Kidney tubule cell (primary cell): ENCODE measurements around the gene SPAG16.
A peak's percentile ranks its signal among the peaks of the same experiment; 100 is the strongest.

Experiments
- DNase-seq: peaks from one replicate; pipeline ENCODE4 v3.0.0-alpha.2; 2018; ENCODE audit warnings: low spot score

The SPAG16 gene

DNA sequence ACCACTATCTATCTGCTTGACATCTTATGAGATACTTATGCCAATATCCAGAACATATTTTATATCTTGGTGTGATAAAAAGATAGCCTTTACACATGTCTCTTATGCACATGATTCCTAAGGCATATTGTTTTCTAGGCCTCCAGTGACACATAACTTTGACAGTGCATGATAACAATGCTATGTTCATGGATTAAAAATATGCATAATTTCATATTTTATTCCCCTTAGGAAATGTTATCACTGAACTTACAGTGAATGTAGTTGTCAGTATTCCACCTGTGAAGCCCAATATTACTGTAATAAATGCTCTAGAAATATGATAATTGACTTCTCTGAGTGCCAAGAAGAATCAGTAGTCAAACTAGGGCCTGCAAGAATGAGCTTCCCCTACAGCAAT, 532.3 kb downstream of the SPAG16 start:
- no peak for DNase-seq

- DNase-seq: no peak
Measured at GRCh38 chr2:213818436-213818835, 534.2 kb downstream of the SPAG16 start.

GRCh38 chr2:213834331-213834730, 550.1 kb downstream of the SPAG16 start:
- DNase-seq: peak; percentile 84

DNA sequence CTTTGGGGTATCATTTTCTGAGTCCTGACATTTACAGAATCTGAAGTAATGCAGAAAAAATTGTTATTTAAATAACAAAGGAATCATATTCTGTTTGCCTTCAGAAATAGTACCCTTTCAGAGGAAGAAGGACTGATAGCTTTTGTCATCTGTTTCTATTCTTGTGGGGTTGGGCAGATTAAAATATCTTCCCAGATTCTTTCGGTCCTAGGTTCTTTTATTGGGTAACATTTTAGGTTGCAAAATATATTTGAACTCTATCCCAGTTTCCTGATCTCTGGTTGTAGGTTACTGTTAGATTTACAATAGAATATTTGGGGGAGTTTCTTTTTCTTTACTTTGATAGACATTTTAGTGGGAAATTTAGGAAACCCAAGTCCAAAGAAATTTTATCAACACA, 550.5 kb downstream of the SPAG16 start:
- no peak for DNase-seq

DNA sequence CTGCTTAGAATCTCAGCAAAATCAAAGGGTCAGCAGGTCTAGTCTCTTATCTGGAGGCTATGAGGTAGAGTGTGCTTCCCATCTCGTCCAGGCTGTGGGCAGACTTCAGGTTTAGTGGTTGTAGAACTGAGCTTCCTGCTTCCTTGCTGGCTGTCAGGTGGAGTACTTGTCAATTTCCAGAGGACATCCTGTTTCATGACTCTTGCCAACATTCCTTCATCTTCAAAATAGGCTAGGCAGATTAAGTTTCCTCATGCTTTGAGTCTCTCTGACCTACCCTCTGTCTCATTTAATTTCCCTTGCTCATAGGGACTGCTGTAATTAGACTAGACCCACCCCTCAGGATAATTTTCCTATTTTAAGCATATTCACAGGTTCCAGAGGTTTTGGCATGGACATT, 562.6 kb downstream of the SPAG16 start:
- DNase-seq: peak; percentile 39

DNA sequence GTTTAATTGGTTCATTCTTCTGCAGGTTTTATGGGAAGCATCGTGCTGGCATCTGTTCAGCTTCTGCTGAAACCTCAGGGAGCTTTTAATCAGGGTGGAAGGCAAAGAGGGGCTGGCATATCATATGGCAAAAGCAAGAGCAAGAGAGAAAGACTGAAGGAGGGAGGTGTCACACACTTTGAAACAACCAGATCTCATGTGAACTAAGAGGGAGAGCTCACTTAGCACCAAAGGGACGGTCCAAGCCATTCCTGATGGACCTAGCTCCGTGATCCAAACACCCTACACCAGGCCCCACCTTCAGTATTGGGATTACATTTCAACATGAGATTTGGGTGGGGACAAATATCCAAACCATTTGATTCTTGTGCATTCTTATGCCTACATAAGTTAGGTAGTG, 563.1 kb downstream of the SPAG16 start:
- DNase-seq: no peak

DNA sequence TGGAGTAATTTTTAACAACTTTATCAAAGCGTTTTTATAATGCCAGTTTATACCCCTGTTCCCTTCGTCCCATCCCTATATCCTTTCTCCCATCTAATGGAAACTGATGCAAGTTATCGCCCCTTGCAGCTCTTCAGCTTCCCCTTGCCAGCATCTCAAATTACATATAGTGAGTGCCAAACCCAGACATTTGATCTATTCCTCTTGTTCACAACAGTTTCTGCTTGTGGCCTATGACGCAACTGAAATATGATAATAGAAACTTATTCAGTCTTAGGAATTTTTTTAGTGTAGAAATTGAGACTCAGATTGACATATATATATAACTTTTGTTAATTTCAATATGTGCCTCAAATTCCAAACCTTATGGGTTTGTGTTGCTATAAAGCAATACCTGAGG, 564.4 kb downstream of the SPAG16 start:
- no peak for DNase-seq

GRCh38 chr2:213861638-213862037, 577.4 kb downstream of the SPAG16 start:
- no peak for DNase-seq

DNA sequence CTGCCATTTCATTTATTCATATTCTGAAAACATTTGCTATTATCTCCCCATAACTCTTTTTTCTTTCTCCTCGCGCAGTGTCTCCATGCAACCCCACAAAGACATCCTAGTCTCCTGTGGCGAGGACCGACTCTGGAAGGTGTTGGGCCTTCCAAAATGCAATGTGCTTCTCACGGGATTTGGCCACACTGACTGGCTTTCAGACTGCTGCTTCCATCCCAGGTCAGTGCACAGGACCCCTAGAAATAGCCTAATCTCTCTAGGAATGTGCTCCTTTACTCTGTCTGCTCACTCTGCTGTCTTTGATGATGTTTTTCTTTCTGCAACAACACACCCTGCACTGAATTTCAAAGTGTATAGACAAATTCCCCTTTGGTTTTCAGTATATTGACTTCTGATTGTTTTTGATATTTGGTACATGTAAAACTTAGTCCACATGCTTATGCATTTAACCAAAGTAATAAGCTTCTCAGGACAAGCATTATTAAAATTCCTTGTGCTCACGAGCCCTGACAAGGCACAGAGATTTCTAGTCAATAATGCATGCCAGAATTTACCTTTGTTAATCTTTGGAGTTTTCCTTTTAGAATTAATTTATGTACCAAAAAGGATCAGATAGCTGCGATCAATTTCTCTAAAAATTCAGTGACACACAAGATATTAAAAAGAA, 578.3 kb downstream of the SPAG16 start:
- DNase-seq: peak; percentile 35

DNA sequence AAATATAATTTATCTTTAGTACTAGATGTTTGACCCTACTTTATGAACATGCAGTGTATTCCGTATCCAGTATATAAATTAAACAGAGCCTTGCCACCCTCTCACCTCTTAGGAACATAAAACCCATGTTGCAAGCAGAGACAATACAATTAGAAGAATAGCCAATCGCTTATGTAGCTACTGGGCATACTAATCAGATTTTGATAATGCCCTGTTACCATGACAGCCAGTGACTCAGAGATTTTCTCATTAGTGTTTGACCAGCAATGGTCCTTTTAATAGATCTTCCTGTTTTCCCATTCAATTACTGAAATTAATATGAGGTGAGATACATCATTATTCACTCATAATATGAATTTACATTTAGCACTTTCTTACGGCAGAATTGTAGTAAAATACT, 579.3 kb downstream of the SPAG16 start:
- peak; percentile 2 for DNase-seq

DNA sequence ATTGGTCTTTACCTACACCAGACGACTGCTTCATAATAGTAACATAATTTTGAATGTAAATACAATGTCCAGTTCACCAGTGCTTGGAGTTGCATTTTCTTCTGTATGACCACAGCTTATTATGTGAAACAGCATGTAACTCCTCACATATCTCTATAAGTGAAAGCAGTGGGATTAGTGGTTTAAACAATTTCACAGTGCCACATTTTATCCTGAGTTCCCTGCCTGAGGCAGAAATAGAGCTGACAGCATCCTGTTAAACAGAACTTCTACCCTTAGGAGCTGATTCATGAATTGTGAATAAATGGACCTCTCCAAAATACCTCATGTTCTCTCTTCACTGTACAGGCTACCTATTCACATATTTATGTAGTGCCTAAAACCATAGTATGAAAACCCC, 584.3 kb downstream of the SPAG16 start:
- DNase-seq: no peak

GRCh38 chr2:213885485-213885884, 601.2 kb downstream of the SPAG16 start:
- DNase-seq: no peak

GRCh38 chr2:213914510-213914909, 630.2 kb downstream of the SPAG16 start:
- DNase-seq: no peak

DNA sequence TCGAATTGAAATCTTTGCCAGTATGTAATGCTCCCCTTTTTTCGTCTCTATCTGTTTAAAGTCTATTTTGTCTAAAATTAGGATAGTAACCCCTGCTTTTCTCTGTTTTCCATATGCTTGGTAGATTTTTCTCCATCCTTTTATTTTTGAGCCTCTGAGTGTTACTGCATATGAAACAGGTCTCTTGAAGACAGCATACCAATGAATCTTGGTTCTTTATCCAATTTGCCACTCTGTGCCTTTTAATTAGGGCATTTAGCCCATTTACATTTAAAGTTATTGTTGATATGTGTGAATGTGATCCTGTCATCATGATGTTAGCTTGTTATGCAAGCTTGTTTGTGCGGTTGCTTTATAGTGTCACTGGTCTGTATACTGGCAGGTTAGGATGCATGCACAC, 635.8 kb downstream of the SPAG16 start:
- DNase-seq: no peak

DNA sequence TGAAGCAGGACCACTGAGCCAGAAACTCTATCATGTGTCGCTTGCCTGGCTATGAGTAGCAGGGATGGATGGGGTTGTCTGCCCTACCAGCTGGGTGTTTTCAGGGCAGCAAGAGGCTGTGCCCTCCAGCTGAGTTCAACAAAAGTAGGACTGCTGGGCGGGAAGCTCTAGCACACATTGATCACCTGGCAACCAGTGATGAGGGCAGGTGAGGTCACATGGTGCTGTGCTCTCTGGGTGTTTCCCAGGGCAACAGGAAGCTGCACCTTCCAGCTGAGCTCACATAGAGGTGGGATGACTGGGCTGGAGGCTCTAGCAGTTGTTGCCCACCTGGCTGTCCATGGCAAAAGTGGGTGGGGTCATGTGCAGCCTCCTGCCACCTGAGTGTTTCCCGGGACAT, 639.3 kb downstream of the SPAG16 start:
- DNase-seq: no peak

DNA sequence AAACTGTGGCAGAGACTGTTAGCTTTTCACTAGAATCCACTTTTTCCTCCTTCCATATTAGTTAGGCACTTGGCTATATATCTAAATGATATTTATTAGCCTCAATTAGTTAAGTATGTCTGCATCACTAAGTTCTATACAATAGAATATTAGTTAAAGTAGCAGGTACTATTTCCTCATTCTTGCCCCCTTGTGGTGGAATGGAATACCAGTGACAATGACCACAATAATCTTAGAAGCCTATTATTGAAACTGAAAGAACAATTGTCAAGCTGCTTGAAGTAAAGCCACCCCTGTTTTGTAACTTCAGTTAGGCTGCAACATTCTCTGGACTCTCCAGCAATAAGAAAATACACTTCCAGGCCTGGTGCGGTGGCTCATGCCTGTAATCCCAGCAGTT, 650.3 kb downstream of the SPAG16 start:
- DNase-seq: peak; percentile 20

DNA sequence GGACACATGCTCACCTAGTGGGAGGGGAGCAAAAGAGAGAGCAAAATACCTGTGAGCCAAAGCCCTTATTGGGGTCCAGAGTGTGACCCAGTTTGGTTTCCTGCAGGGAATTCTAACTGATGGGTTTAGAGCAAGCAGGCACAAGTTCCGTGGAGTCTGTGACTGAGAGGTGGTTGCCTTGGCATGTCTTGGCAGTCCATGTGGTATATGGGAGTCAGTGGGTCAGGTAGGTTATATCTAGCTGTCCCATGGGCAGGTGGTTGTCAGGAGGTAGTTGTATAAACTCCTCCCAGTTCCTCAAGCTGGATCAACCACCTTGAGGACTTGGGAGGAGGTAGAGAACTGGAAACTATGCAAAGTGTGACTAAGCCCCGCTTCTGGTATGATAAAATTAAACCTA, 673.8 kb downstream of the SPAG16 start:
- no peak for DNase-seq

- peak; percentile 18 for DNase-seq
Measured at GRCh38 chr2:213959589-213959988, 675.3 kb downstream of the SPAG16 start.

- DNase-seq: no peak
Measured at GRCh38 chr2:213971536-213971935, 687.3 kb downstream of the SPAG16 start.

DNA sequence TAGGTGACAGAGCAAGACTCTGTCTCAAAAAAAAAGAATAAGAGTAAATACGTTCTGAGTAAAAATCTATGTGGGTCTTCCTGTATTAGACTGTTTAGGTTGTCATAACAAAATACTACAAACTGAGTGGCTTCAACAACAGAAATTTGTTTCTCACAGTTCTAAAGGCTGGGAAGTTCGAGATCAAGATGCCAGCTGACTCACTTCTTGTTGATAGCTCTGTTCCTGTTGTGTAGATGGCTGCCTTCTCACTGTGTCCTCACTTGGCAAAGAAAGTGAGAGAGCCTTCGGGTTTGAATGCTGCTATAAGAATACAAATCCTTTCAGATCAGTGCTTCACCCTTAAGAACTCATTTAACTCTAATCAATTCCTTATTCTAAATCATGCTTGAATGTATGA, 696.6 kb downstream of the SPAG16 start:
- DNase-seq: no peak

DNA sequence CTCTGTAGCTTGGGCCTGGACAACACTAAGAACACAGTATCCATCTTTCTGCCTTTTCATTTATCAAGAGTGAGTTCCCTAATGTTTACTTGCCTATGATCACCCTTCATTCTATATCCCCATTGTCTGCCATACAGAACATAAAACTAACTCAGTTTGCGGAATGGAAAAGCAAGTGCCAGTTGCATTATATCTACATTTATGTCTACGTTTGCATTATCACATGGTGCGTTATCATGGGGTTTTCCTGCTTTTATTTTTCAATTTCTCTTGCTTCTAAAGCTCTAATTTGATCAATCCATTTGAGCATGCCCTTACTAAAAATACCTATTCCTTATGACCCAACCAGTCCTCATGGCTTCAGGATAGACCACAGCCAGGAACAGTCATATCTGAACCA, 704.9 kb downstream of the SPAG16 start:
- DNase-seq: no peak

GRCh38 chr2:213991453-213992108, 707.3 kb downstream of the SPAG16 start:
- DNase-seq: peak; percentile 19

DNA sequence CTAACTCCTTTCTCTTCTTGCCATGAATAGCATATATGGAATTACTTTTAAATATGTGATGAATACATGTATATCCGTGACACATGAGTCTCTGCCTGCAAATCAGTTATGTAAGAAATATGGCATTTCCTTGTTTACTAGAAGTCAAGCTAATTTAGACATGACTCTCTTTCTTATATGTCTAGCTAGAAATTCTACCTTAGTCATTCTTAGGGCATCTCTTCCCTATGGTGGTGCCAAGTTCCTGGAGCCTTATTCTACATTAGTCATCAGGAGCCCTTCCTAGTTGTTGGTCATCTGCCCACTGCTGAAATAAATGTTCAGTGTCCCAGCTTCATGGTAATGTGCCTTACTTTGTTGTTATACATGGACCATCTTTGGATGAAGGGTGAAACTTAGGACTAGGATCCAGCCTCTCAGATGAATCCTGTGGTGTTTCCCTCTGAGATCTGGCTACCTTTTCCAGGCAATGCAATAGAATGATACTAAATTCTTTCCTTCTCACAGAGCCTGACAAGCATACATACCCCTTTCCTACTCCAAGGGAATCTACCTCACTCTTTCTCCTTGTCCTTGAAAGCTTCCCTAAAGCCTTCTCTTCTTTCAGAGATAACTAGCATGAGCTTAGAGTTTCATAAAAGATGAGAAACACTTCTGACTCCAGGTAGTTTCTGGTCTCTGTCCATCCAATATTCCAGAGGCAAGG, 711.3 kb downstream of the SPAG16 start:
- peak; percentile 97 for DNase-seq
